Keratinocyte (primary cell): ENCODE data around the gene CENPP. TPM values are rescaled to one million over a fixed set of nuclear protein-coding genes. Genes with fewer than 3 reads are reported as not detected.

Experiments used
- DNase-seq: peaks from one replicate; pipeline ENCODE4 v3.0.0-alpha.2; 2011; ENCODE audit warnings: low read depth, missing footprints, low spot score
- FAIRE-seq: peaks from 2 replicates; lab custom pipeline; 2011; peaks lifted over from hg19 to GRCh38; lab: Jason Lieb, UNC
- H2AFZ ChIP-seq: 2 replicates; pipeline ENCODE4 v1.6.0; 2012; ENCODE audit warnings: low read length, control low read depth, inconsistent platforms; ENCODE audit not compliant: control insufficient read depth
- H3K27ac ChIP-seq: 2 replicates; pipeline ENCODE4 v1.5.1; 2011; ENCODE audit warnings: low read length; ENCODE audit not compliant: control insufficient read depth, insufficient read depth
- H3K27me3 ChIP-seq: 3 replicates; pipeline ENCODE4 v1.6.0; 2011; ENCODE audit warnings: low read length; ENCODE audit not compliant: control insufficient read depth, insufficient read depth; ENCODE audit errors: extremely low read depth
- H3K36me3 ChIP-seq, 2 experiments: 2 replicates in 1 of 2; 3 replicates in 1 of 2; pipeline ENCODE4 v1.5.1; 2011; ENCODE audit warnings: low read length in 2 of 2, mild to moderate bottlenecking in 1 of 2; ENCODE audit not compliant: control insufficient read depth in 2 of 2, insufficient read depth in 2 of 2; ENCODE audit errors: extremely low read depth in 1 of 2
- H3K4me1 ChIP-seq: 3 replicates; pipeline ENCODE4 v1.5.1; 2011; ENCODE audit warnings: low read length; ENCODE audit not compliant: control insufficient read depth, insufficient read depth; ENCODE audit errors: extremely low read depth
- H3K4me2 ChIP-seq: 3 replicates; pipeline ENCODE4 v1.6.0; 2011; ENCODE audit warnings: low read depth, low read length; ENCODE audit not compliant: control insufficient read depth, insufficient read depth; ENCODE audit errors: extremely low read depth
- H3K4me3 ChIP-seq, 3 experiments: fragments of 200-600 bp in 1 of 3; sonication (generic) in 1 of 3; 2 replicates in 2 of 3; 3 replicates in 1 of 3; pipeline ENCODE4 v1.5.1; 2011 to 2016; ENCODE audit warnings: low read length in 3 of 3, mild to moderate bottlenecking in 3 of 3, control low read depth in 2 of 3, inconsistent platforms in 1 of 3, low read depth in 1 of 3, mixed read lengths in 1 of 3, mixed run types in 1 of 3, moderate library complexity in 1 of 3; ENCODE audit not compliant: control insufficient read depth in 2 of 3, insufficient read depth in 2 of 3; ENCODE audit errors: extremely low read depth in 1 of 3
- H3K79me2 ChIP-seq: 2 replicates; pipeline ENCODE4 v1.6.0; 2012; ENCODE audit warnings: low read length; ENCODE audit not compliant: control insufficient read depth, insufficient read depth
- H3K9ac ChIP-seq: 3 replicates; pipeline ENCODE4 v1.6.0; 2011; ENCODE audit warnings: low read length; ENCODE audit not compliant: control insufficient read depth, insufficient read depth; ENCODE audit errors: extremely low read depth
- H3K9me1 ChIP-seq: 3 replicates; pipeline ENCODE4 v1.6.0; 2011; ENCODE audit warnings: low read length; ENCODE audit not compliant: control insufficient read depth, insufficient read depth; ENCODE audit errors: extremely low read depth
- H3K9me3 ChIP-seq: 2 replicates; pipeline ENCODE4 v1.5.1; 2012; ENCODE audit warnings: low read depth, low read length; ENCODE audit not compliant: control insufficient read depth
- H4K20me1 ChIP-seq: 3 replicates; pipeline ENCODE4 v1.6.0; 2011; ENCODE audit warnings: low read length; ENCODE audit not compliant: control insufficient read depth, insufficient read depth; ENCODE audit errors: extremely low read depth
- EZH2 ChIP-seq: IDR thresholded peaks from one replicate; pipeline ENCODE4 v1.6.1; 2012; ENCODE audit warnings: inconsistent platforms, mild to moderate bottlenecking, low read length, moderate library complexity
- dilution Hi-C: fragments of 300-500 bp; cut with MboI; formaldehyde crosslinking; loops from one replicate; pipeline ENCODE4 v1.7.0; 2020; ENCODE audit warnings: low sequenced_read_pairs; ENCODE audit not compliant: extremely low pct_ligation_motif_present
- polyA plus RNA-seq, 5 experiments: library from polyadenylated mRNA; depleted of rRNA in 3 of 5; stranded (reverse) in 3 of 5; stranded (forward) in 1 of 5; unstranded in 1 of 5; fragments of >200 nt; gene quantifications; 1 replicate in 1 of 5; 2 replicates in 3 of 5; 3 replicates in 1 of 5; pipeline versions ENCODE4 v1.2.1 to v1.2.3, GENCODE V29; 2011 to 2012; ENCODE audit warnings: missing spikeins in 2 of 5, low read depth in 1 of 5, low replicate concordance in 1 of 5
- TF ChIP-seq, protein P1 (sequence below), 3 experiments: IDR thresholded peaks in 1 of 3; conservative IDR thresholded peaks in 1 of 3; optimal IDR thresholded peaks in 1 of 3; 2 replicates in 2 of 3; 3 replicates in 1 of 3; pipeline versions ENCODE3 to v1.5.1; 2011; ENCODE audit warnings: low read length in 3 of 3, mild to moderate bottlenecking in 3 of 3, moderate library complexity in 2 of 3, control low read depth in 1 of 3, inconsistent platforms in 1 of 3; ENCODE audit not compliant: insufficient read depth in 2 of 3; ENCODE audit errors: extremely low read depth in 1 of 3

Gene CENPP
- polyA plus RNA-seq, 1 donor (not counting 4 experiments of a cell fraction or from before 2014, with no cell fraction given): 6.7 TPM

DNA sequence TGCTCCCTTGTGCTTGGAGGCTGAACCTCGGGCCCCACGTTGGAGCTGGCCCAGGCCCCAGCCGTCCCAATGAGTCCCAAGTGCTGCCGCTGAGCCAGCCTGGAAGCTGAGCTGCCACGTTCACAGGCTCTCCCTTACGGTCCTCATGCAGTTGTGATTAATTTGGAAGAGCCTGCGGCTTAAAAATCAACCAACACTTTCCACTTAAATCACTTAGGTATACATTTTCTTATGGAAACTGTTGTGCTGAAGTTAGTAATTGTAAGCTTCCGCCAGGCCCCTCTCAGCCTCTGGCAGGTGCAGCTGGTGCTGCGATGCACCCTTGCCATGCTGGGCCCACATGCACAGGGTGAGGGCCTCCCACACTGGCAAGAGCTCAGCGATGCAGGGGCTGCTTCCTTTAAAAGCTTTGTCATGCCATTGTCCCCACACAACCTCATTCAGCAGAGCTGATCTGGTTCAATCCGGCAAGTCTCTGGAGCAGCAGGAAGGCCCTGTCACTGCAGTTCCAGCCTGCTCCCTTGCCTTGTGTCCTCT, 283.2 kb downstream of the CENPP start:
- H3K27me3 ChIP-seq: no peaks in the 10 kb centered on the region
- no peak overlapping the region for H3K9ac ChIP-seq
- H3K27ac ChIP-seq: no peak overlapping the region
- H3K4me1 ChIP-seq: peaks cover 15% of the 10 kb centered on the region
- no peaks in the 10 kb centered on the region for H4K20me1 ChIP-seq
- FAIRE-seq: no peak
- H3K4me3 ChIP-seq: no peak overlapping the region
- peaks cover 4 to 10% of the 10 kb centered on the region in 2 experiments for H3K36me3 ChIP-seq
- no peaks in the 10 kb centered on the region for H3K79me2 ChIP-seq
- H3K9me3 ChIP-seq: no peaks in the 10 kb centered on the region
- TF ChIP-seq, protein P1, sequence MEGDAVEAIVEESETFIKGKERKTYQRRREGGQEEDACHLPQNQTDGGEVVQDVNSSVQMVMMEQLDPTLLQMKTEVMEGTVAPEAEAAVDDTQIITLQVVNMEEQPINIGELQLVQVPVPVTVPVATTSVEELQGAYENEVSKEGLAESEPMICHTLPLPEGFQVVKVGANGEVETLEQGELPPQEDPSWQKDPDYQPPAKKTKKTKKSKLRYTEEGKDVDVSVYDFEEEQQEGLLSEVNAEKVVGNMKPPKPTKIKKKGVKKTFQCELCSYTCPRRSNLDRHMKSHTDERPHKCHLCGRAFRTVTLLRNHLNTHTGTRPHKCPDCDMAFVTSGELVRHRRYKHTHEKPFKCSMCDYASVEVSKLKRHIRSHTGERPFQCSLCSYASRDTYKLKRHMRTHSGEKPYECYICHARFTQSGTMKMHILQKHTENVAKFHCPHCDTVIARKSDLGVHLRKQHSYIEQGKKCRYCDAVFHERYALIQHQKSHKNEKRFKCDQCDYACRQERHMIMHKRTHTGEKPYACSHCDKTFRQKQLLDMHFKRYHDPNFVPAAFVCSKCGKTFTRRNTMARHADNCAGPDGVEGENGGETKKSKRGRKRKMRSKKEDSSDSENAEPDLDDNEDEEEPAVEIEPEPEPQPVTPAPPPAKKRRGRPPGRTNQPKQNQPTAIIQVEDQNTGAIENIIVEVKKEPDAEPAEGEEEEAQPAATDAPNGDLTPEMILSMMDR (optimal IDR thresholded peaks at IDR 0.05 in 1 of 3, IDR thresholded peaks at IDR 0.05 in 1 of 3, conservative IDR thresholded peaks at IDR 0.05 in 1 of 3; ENCODE audit: extremely low read depth in 1 of 3, insufficient read depth in 2 of 3, low read length in 3 of 3): no peak
- no peak for TF ChIP-seq EZH2
- H2AFZ ChIP-seq: no peak overlapping the region
- dilution Hi-C loops: no loop called here
- DNase-seq: no peak
- H3K9me1 ChIP-seq: no peaks in the 10 kb centered on the region
- no peak overlapping the region for H3K4me2 ChIP-seq

DNA sequence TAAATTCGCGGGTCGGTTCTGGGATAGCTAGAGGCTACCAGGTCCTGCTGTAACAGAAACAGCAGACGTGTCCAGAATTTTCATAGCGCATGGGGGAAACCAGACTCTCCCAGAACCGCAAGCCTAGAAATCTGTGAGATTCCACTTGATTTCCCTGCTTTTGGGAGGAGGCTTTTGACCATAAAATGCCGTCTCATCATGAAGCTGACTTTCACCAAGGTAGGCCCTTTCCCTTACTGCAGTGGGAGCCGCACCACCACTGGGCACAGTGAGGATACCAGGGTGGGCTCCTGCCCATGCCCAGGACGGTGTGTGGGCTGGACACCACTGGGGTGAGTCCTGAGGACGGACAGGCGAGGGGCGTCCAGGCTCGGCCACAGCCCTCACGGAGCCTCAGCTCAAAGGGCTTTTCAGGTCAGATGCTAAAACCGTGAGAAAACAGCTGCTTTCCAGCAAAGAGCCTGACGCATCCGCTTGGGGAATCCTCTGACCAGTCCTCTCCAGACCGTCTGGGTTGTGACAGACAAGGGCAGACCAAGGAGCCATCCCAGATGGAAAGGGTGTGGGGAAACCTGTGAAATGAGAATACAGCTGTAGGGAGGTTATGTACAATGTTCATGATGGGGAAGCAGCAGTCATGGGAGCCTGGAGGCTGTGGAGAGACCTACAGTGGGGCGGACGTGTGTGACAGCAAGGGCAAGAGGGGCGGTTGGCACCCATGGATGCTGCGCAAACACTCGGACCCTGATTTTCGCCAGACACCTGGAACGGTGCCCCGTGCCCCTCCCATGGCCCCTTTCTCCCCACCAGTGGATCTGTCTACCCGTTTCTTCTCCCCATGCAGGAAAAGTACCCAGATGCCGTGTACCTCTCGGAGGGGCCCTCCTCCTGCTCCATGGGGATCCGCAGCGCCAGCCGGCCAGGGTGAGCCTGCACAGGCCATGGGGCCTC, 285.0 kb downstream of the CENPP start:
- Histone ChIP-seq H3K27me3 (no peaks in the 10 kb centered on the region), H3K9ac (no peak overlapping the region), H3K4me2 (no peak overlapping the region), H3K4me3 (no peak overlapping the region), H2AFZ (no peak overlapping the region), H3K36me3 (peaks cover 4 to 17% of the 10 kb centered on the region in 2 experiments), H3K4me1 (peaks cover 15% of the 10 kb centered on the region), H3K9me3 (no peaks in the 10 kb centered on the region), H3K27ac (no peak overlapping the region), H4K20me1 (no peaks in the 10 kb centered on the region), H3K79me2 (no peaks in the 10 kb centered on the region), H3K9me1 (no peaks in the 10 kb centered on the region)
- no peak for DNase-seq
- TF ChIP-seq, protein P1 (optimal IDR thresholded peaks at IDR 0.05 in 1 of 3, IDR thresholded peaks at IDR 0.05 in 1 of 3, conservative IDR thresholded peaks at IDR 0.05 in 1 of 3; ENCODE audit: extremely low read depth in 1 of 3, insufficient read depth in 2 of 3, low read length in 3 of 3): no peak
- no peak for TF ChIP-seq EZH2
- no peak for FAIRE-seq
- dilution Hi-C loops: no loop called here
